Vagina (tissue), 2 donors: Measurements from ENCODE around the gene CYP51A1.
"Not testable (repeated sequence)": the region's sequence is repeated elsewhere in the genome, so short reads cannot be mapped to it uniquely, and the experiment has no call there.

ENCODE experiments used
- CTCF ChIP-seq, 3 experiments: fragments of 450-650 bp in 2 of 3; fragments of 200-600 bp in 1 of 3; sonication (generic) in 1 of 3; IDR thresholded peaks; one replicate each; pipeline ENCODE4 v1.5.1; 2017 to 2019; ENCODE audit warnings: antibody characterized with exemption in 3 of 3, mild to moderate bottlenecking in 2 of 3, moderate library complexity in 2 of 3
- POLR2A ChIP-seq, 2 donors: fragments of 450-650 bp; IDR thresholded peaks; one replicate each; pipeline ENCODE4 v1.6.1; 2017; ENCODE audit warnings: antibody characterized with exemption in 2 of 2, mild to moderate bottlenecking in 2 of 2, moderate library complexity in 2 of 2
- POLR2AphosphoS5 ChIP-seq, 2 donors: sonication (generic); formaldehyde crosslinking; IDR thresholded peaks; one replicate each; pipeline ENCODE4 v1.9.0; 2017; ENCODE audit warnings: antibody characterized with exemption in 2 of 2, mild to moderate bottlenecking in 2 of 2, low read depth in 1 of 2; ENCODE audit not compliant: insufficient read depth in 1 of 2

- not testable (repeated sequence) for TF ChIP-seq CTCF (IDR thresholded peaks at IDR 0.05); POLR2A (IDR thresholded peaks at IDR 0.05); POLR2AphosphoS5 (IDR thresholded peaks at IDR 0.05; ENCODE audit: insufficient read depth in 1 of 2, low read depth in 1 of 2)
Measured at GRCh38 chr7:92143192-92143880, 9.1 kb upstream of the CYP51A1 start.
